Measurements from ENCODE around the gene CPM. TPM values are rescaled to one million over a fixed set of nuclear protein-coding genes. Genes with fewer than 3 reads are reported as not detected.

The CPM gene
- total RNA-seq, 1 donor from 2014 or later, result 3.6 TPM

GRCh38 chr12:68971404-68971803 is 38.4 kb upstream of the CPM start:
- no peak for DNase-seq (ENCODE audit: low spot score)
- Mint-ChIP-seq H3K4me1 (ENCODE audit: unreplicated experiment) (peaks cover 4% of the 10 kb centered on the region), H3K27ac (ENCODE audit: unreplicated experiment) (no peak overlapping the region)

DNA sequence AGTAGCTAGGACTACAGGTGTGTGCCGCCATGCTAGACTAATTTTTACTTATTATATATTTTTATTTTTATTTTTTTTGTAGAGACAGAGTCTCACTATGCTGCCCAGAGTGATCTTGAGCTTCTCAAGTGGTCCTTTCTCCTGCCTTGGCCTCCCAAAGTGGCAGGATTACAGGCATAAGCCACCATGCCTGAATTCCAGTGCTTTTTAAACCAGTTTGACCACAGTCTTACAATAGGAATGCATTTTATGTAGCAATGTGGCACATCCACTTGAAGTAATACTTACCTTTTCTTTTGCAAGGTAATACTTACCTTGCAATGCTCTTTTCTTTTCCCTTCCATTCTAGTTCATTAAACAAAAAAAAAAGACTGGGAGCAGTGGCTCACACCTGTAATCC is 38.0 kb upstream of the CPM start:
- peaks cover 4% of the 10 kb centered on the region for H3K4me1 Mint-ChIP-seq (ENCODE audit: unreplicated experiment)
- H3K27ac Mint-ChIP-seq (ENCODE audit: unreplicated experiment), result no peak overlapping the region
- no peaks in the 10 kb centered on the region for H3K27me3 Mint-ChIP-seq (ENCODE audit: unreplicated experiment)
- TF ChIP-seq, protein P1, sequence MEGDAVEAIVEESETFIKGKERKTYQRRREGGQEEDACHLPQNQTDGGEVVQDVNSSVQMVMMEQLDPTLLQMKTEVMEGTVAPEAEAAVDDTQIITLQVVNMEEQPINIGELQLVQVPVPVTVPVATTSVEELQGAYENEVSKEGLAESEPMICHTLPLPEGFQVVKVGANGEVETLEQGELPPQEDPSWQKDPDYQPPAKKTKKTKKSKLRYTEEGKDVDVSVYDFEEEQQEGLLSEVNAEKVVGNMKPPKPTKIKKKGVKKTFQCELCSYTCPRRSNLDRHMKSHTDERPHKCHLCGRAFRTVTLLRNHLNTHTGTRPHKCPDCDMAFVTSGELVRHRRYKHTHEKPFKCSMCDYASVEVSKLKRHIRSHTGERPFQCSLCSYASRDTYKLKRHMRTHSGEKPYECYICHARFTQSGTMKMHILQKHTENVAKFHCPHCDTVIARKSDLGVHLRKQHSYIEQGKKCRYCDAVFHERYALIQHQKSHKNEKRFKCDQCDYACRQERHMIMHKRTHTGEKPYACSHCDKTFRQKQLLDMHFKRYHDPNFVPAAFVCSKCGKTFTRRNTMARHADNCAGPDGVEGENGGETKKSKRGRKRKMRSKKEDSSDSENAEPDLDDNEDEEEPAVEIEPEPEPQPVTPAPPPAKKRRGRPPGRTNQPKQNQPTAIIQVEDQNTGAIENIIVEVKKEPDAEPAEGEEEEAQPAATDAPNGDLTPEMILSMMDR (IDR thresholded peaks at IDR 0.05; ENCODE audit: unreplicated experiment), result no peak
- DNase-seq (ENCODE audit: low spot score), result no peak
- H3K4me3 Mint-ChIP-seq (ENCODE audit: unreplicated experiment), result no peak overlapping the region
- no peaks in the 10 kb centered on the region for H3K36me3 Mint-ChIP-seq (ENCODE audit: low read depth, unreplicated experiment)
- no peaks in the 10 kb centered on the region for H3K9me3 Mint-ChIP-seq (ENCODE audit: unreplicated experiment)

More at GRCh38 chr12:68971404-68971803, 38.4 kb upstream of the CPM start:
- Mint-ChIP-seq H3K27me3 (ENCODE audit: unreplicated experiment) (no peaks in the 10 kb centered on the region), H3K36me3 (ENCODE audit: low read depth, unreplicated experiment) (no peaks in the 10 kb centered on the region), H3K9me3 (ENCODE audit: unreplicated experiment) (no peaks in the 10 kb centered on the region), H3K4me3 (ENCODE audit: unreplicated experiment) (no peak overlapping the region)
- TF ChIP-seq, protein P1 (IDR thresholded peaks at IDR 0.05; ENCODE audit: unreplicated experiment), result no peak

- H3K4me1 Mint-ChIP-seq (ENCODE audit: unreplicated experiment), result peaks cover 4% of the 10 kb centered on the region
- no peak for DNase-seq (ENCODE audit: low spot score)
- H3K4me3 Mint-ChIP-seq (ENCODE audit: unreplicated experiment), result no peak overlapping the region
- no peaks in the 10 kb centered on the region for H3K36me3 Mint-ChIP-seq (ENCODE audit: low read depth, unreplicated experiment)
- no peaks in the 10 kb centered on the region for H3K9me3 Mint-ChIP-seq (ENCODE audit: unreplicated experiment)
- H3K27me3 Mint-ChIP-seq (ENCODE audit: unreplicated experiment), result peaks cover under 1% of the 10 kb centered on the region
- TF ChIP-seq, protein P1 (IDR thresholded peaks at IDR 0.05; ENCODE audit: unreplicated experiment), result no peak
- no peak overlapping the region for H3K27ac Mint-ChIP-seq (ENCODE audit: unreplicated experiment)
Observed at GRCh38 chr12:68970306-68970705, 37.3 kb upstream of the CPM start.

- Mint-ChIP-seq H3K27ac (ENCODE audit: unreplicated experiment) (no peak overlapping the region), H3K9me3 (ENCODE audit: unreplicated experiment) (no peaks in the 10 kb centered on the region), H3K4me1 (ENCODE audit: unreplicated experiment) (no peaks in the 10 kb centered on the region), H3K4me3 (ENCODE audit: unreplicated experiment) (no peak overlapping the region), H3K36me3 (ENCODE audit: low read depth, unreplicated experiment) (no peaks in the 10 kb centered on the region), H3K27me3 (ENCODE audit: unreplicated experiment) (peaks cover 6% of the 10 kb centered on the region)
- no peak for DNase-seq (ENCODE audit: low spot score)
- TF ChIP-seq, protein P1 (IDR thresholded peaks at IDR 0.05; ENCODE audit: unreplicated experiment), result no peak
Observed at GRCh38 chr12:68967046-68967445, 34.1 kb upstream of the CPM start.

- H3K4me1 Mint-ChIP-seq (ENCODE audit: unreplicated experiment), result no peaks in the 10 kb centered on the region
- H3K36me3 Mint-ChIP-seq (ENCODE audit: low read depth, unreplicated experiment), result no peaks in the 10 kb centered on the region
- H3K27me3 Mint-ChIP-seq (ENCODE audit: unreplicated experiment), result peaks cover 6% of the 10 kb centered on the region
Observed at GRCh38 chr12:68963856-68964745, 31.1 kb upstream of the CPM start.

More at GRCh38 chr12:68963856-68964745, 31.1 kb upstream of the CPM start:
- Mint-ChIP-seq H3K9me3 (ENCODE audit: unreplicated experiment) (no peaks in the 10 kb centered on the region), H3K4me3 (ENCODE audit: unreplicated experiment) (no peak overlapping the region), H3K27ac (ENCODE audit: unreplicated experiment) (no peak overlapping the region)
- no peak for DNase-seq (ENCODE audit: low spot score)
- TF ChIP-seq, protein P1 (IDR thresholded peaks at IDR 0.05; ENCODE audit: unreplicated experiment), result no peak
